T-cell (primary cell): ENCODE results near the gene NPAS3. TPM values are rescaled to one million over a fixed set of nuclear protein-coding genes. Genes with fewer than 3 reads are reported as not detected.

Experiments used
- ATAC-seq, 4 experiments: fragments of 200-7000 bp in 3 of 4; fragments of 150-1000 bp in 1 of 4; cut with Tn5 transposase; replicated peaks in 1 of 4; 1 replicate in 3 of 4; 2 replicates in 1 of 4; pipeline ENCODE4 v1.10.0; 2021; ENCODE audit warnings: moderate library complexity in 3 of 4, mild to moderate bottlenecking in 2 of 4, moderate number of reproducible peaks in 1 of 4
- CTCF ChIA-PET, 2 donors: fragments of 300-600 bp; sonication (Branson Sonifier 250); formaldehyde crosslinking; loops; one replicate each; lab custom pipeline; 2022; ENCODE audit warnings: antibody characterized with exemption in 2 of 2; lab: Charles Lee
- POLR2A ChIA-PET, 2 donors: fragments of 300-600 bp; sonication (Branson Sonifier 250); formaldehyde crosslinking; loops; one replicate each; lab custom pipeline; 2022; ENCODE audit warnings: antibody characterized with exemption in 2 of 2; lab: Charles Lee
- DNase-seq, 35 experiments: peaks; one replicate each; pipeline versions ENCODE4 v3.0.0 to v3.0.0-alpha.2; 2013 to 2023
- H3K27ac ChIP-seq: one replicate; pipeline ENCODE4 v1.5.1; 2013; ENCODE audit warnings: low read length
- H3K27me3 ChIP-seq, 2 experiments: replicated peaks in 1 of 2; 1 replicate in 1 of 2; 2 replicates in 1 of 2; pipeline versions ENCODE4 v1.6.1 to v1.7.0; 2013; ENCODE audit warnings: low read length in 1 of 2, mixed read lengths in 1 of 2; ENCODE audit not compliant: control insufficient read depth in 2 of 2, insufficient read depth in 2 of 2; ENCODE audit errors: extremely low read depth in 1 of 2
- H3K36me3 ChIP-seq, 2 donors: 1 replicate in 1 of 2; 2 replicates in 1 of 2; pipeline versions ENCODE4 v1.6.1 to v1.7.0; 2013; ENCODE audit warnings: low read length in 1 of 2; ENCODE audit not compliant: control insufficient read depth in 2 of 2, insufficient read depth in 1 of 2; ENCODE audit errors: extremely low read depth in 1 of 2
- H3K4me1 ChIP-seq, 2 experiments: 1 replicate in 1 of 2; 2 replicates in 1 of 2; pipeline versions ENCODE4 v1.6.1 to v1.7.0; 2013; ENCODE audit warnings: low read length in 2 of 2, mixed read lengths in 1 of 2; ENCODE audit not compliant: insufficient read depth in 2 of 2, control insufficient read depth in 1 of 2; ENCODE audit errors: extremely low read depth in 1 of 2
- H3K4me3 ChIP-seq, 2 donors: 1 replicate in 1 of 2; 2 replicates in 1 of 2; pipeline versions ENCODE4 v1.5.1 to v1.7.0; 2013; ENCODE audit warnings: mild to moderate bottlenecking in 2 of 2, low read length in 1 of 2, moderate library complexity in 1 of 2; ENCODE audit not compliant: control insufficient read depth in 1 of 2; ENCODE audit errors: extremely low read depth in 1 of 2
- H3K9me3 ChIP-seq: 2 replicates; pipeline ENCODE4 v1.7.0; 2013
- H3K27ac Mint-ChIP-seq, 2 donors: one replicate each; pipeline ENCODE4 v1.8.0; 2020 to 2021; ENCODE audit warnings: mild to moderate bottlenecking in 2 of 2, mixed read lengths in 2 of 2
- H3K27me3 Mint-ChIP-seq, 2 donors: one replicate each; pipeline ENCODE4 v1.8.0; 2021 to 2022; ENCODE audit warnings: mixed read lengths in 2 of 2
- H3K36me3 Mint-ChIP-seq: one replicate; pipeline ENCODE4 v1.8.0; 2021; ENCODE audit warnings: mixed read lengths
- H3K4me1 Mint-ChIP-seq, 3 donors: one replicate each; pipeline ENCODE4 v1.8.0; 2020 to 2022; ENCODE audit warnings: mixed read lengths in 3 of 3, mild to moderate bottlenecking in 1 of 3
- H3K4me3 Mint-ChIP-seq, 3 donors: one replicate each; pipeline ENCODE4 v1.8.0; 2020 to 2022; ENCODE audit warnings: mild to moderate bottlenecking in 3 of 3, mixed read lengths in 3 of 3, moderate library complexity in 3 of 3
- H3K9me3 Mint-ChIP-seq, 3 donors: one replicate each; pipeline ENCODE4 v1.8.0; 2020 to 2022; ENCODE audit warnings: mixed read lengths in 3 of 3
- WGBS: methylation state at CpG from one replicate; pipeline ENCODE4 v1.1.5; 2013; ENCODE audit warnings: missing lambda C conversion rate; ENCODE audit not compliant: insufficient coverage; 5-methylcytosine and 5-hydroxymethylcytosine counted together
- total RNA-seq, 35 experiments: library from RNA in 6 of 35; stranded (reverse) in 6 of 35; fragments of 120-200 nt in 1 of 35; gene quantifications; one replicate each; pipeline versions ENCODE4 v1.2.1 to v1.2.4 and lab custom pipeline; 2013 to 2026

NPAS3 gene
- total RNA-seq, 5 donors from 2014 or later (not counting 1 experiment from before 2014, with no cell fraction given): 0.10 TPM; not detected in 4

DNA sequence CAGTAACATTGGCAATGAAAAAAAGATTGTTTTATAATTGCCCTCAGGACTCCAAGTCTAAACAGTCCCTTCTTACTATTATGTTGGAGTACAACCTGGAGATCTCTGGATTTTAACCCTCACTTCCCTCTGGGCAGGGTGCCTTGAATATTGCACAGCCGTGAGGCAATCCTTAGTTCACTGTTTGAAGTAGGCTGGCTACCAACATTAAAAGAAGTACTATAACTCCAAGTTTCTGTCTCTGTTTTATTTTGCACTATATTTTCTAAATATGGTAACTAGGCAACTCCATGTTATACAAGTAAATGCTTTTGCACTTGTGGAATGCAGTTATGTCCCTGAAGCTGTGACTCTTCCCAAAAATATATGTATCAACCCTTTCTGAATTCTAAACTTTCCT lies 521.5 kb downstream of the NPAS3 start:
- H3K9me3 Mint-ChIP-seq: no peaks in the 10 kb centered on the region
- Histone ChIP-seq H3K27ac (no peak overlapping the region), H3K4me3 (no peak overlapping the region), H3K27me3 (no peaks in the 10 kb centered on the region), H3K36me3 (no peaks in the 10 kb centered on the region), H3K4me1 (no peaks in the 10 kb centered on the region), H3K9me3 (no peaks in the 10 kb centered on the region)
- ATAC-seq (no peak), DNase-seq (no peak)
- no peak overlapping the region for H3K27ac Mint-ChIP-seq
- WGBS: no CpG with 5 or more reads among the region's 1 CpG
- no peaks in the 10 kb centered on the region for H3K36me3 Mint-ChIP-seq
- CTCF ChIA-PET: no interaction called here
- POLR2A ChIA-PET: no interaction called here
- no peaks in the 10 kb centered on the region for H3K4me1 Mint-ChIP-seq
- H3K4me3 Mint-ChIP-seq: no peak overlapping the region
- no peaks in the 10 kb centered on the region for H3K27me3 Mint-ChIP-seq

DNA sequence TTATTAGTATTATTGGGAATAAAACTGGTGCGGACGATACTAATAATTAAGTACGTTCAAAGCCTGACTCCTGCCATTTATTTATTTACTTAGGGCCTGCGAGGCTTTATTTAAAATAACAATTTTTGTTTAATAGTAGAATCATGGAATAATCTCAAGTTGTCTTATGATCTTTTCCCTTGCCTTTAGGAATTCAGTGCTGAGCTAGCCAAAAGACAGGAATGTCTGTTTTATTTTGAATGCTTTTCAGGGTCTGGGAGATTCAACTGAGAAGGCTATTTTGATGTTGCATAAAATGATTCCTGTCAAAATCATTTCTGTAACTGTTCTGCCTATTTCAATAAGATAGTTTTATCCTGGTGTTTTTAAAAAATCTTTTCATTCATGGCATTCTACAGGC lies 522.4 kb downstream of the NPAS3 start:
- Mint-ChIP-seq H3K4me1 (no peaks in the 10 kb centered on the region), H3K4me3 (no peak overlapping the region), H3K36me3 (no peaks in the 10 kb centered on the region), H3K9me3 (no peaks in the 10 kb centered on the region), H3K27me3 (no peaks in the 10 kb centered on the region), H3K27ac (no peak overlapping the region)
- Histone ChIP-seq H3K27me3 (no peaks in the 10 kb centered on the region), H3K36me3 (no peaks in the 10 kb centered on the region), H3K9me3 (no peaks in the 10 kb centered on the region), H3K4me3 (no peak overlapping the region), H3K4me1 (no peaks in the 10 kb centered on the region), H3K27ac (no peak overlapping the region)
- CTCF ChIA-PET: no interaction called here
- ATAC-seq (no peak), DNase-seq (no peak)
- WGBS: no CpG with 5 or more reads among the region's 4 CpGs
- POLR2A ChIA-PET: no interaction called here

DNA sequence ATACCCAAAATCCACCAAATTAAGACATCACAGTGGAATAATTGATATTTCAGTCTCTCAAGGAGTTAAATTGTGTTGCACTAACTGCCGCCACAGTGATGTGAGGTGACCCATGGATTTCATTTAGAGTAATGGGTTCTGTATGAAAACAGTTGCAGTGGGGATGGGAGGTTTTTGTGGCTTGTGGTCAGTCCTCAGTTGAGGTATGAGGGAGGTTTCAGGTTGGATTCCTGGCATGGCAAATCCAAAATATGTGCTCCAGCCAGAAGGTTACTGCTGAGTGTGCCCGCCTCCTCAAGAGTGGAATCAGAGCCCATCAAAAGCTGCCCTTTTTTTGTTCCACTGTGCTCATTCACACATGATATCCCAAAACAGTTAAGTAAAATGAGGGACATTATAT lies 525.1 kb downstream of the NPAS3 start:
- Histone ChIP-seq H3K9me3 (no peaks in the 10 kb centered on the region), H3K27ac (no peak overlapping the region), H3K4me3 (no peak overlapping the region), H3K27me3 (no peaks in the 10 kb centered on the region), H3K36me3 (no peaks in the 10 kb centered on the region), H3K4me1 (no peaks in the 10 kb centered on the region)
- DNase-seq (no peak), ATAC-seq (no peak)
- POLR2A ChIA-PET: no interaction called here
- Mint-ChIP-seq H3K4me1 (no peaks in the 10 kb centered on the region), H3K27me3 (no peaks in the 10 kb centered on the region), H3K27ac (no peak overlapping the region), H3K4me3 (no peak overlapping the region), H3K9me3 (no peaks in the 10 kb centered on the region), H3K36me3 (no peaks in the 10 kb centered on the region)
- 43% methylated on average over 1 of the region's 2 CpGs for WGBS
- CTCF ChIA-PET: interaction anchor here in 1 of 2 donors (0.7 kb wide), 1 partner anchor 275 kb away, joined by 3 read pairs; no protein-coding TSS in a partner anchor

DNA sequence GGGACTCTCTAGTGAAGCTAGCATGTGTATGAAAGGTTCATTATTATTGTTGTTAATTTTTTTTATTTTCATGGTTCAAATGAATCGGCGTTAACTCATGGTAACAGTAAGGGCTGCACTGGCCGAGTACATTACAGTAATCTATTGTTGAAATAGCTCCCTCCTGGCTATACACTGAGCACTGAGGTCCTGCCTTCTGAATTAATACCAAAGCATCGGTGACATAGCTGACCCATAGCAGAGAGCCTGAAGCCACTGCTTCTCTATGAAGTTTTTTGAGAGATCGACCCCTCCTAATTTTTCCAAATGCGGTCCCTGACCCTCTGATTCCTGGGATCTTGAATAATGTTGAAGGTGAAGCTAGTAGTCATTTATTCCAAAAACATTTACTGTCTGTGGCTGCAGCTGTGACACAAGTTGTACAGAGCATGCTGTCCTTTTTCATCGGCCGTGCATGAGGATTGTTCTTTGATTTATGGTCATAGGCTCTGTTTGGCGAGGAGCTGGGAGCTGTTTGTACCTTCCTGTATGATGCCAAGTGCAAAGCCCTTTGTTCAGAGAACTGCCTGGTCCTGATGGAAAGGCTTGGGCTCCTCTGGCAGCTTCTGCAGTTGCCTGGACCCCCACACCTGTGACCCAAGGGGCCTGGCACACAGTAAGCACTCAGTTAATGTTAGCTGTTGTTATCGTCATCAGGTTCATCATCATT lies 525.7 kb downstream of the NPAS3 start:
- WGBS: 75% methylated on average over 5 of the region's 10 CpGs
- POLR2A ChIA-PET: no interaction called here
- no peaks in the 10 kb centered on the region for H3K27me3 ChIP-seq
- DNase-seq: no peak
- no peaks in the 10 kb centered on the region for H3K36me3 Mint-ChIP-seq
- CTCF ChIA-PET: no interaction called here
- no peak overlapping the region for H3K4me3 Mint-ChIP-seq
- H3K9me3 Mint-ChIP-seq: no peaks in the 10 kb centered on the region
- no peaks in the 10 kb centered on the region for H3K4me1 Mint-ChIP-seq
- H3K4me1 ChIP-seq: no peaks in the 10 kb centered on the region
- ATAC-seq: no peak
- H3K4me3 ChIP-seq: no peak overlapping the region
- no peaks in the 10 kb centered on the region for H3K36me3 ChIP-seq
- peak overlapping the region in 1 of 2 donors; percentile 11 for H3K27ac Mint-ChIP-seq
- H3K9me3 ChIP-seq: no peaks in the 10 kb centered on the region
- no peaks in the 10 kb centered on the region for H3K27me3 Mint-ChIP-seq
- H3K27ac ChIP-seq: no peak overlapping the region

DNA sequence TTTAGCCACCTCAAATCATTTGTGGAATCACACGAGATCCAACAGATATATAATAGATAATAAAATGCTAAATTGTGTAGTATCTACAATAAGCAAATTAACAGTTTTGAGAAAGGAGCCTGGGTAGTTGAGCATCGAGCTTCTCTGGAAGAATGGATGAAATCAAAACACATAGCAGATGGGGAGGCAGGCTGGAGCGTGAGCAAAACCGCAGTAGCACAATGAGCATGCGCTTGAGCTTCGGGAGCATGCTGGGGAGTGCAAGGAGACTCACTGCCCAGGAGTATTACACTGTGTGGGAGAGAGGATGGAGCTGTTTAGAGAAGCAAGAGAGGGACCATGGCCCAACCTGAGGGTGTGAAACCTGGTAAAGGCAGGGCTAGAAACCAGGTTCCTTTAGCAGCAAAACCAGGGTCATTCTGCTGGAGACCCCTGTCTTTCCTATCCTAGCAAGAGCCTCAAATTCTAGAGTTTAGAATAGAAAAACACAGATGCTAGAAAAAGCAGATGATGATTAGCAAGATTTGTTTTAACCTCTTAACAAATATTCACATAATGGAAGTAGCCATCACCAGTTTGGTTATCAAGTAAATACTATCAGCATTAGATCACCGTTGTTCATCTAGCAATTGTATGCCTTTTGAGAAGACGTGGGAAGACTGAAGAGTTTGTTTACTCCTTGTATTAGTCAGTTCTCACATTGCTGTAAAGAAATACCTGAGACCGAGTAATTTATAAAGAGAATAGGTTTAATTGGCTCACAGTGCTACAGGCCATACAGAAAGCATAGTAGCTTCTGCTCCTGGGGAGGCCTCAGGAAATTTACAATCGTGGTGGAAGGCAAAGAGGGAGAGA lies 527.4 kb downstream of the NPAS3 start:
- no peak overlapping the region for H3K4me3 Mint-ChIP-seq
- CTCF ChIA-PET: no interaction called here
- Histone ChIP-seq H3K36me3 (no peaks in the 10 kb centered on the region), H3K9me3 (no peaks in the 10 kb centered on the region), H3K27ac (no peak overlapping the region), H3K4me3 (no peak overlapping the region), H3K4me1 (no peaks in the 10 kb centered on the region), H3K27me3 (no peaks in the 10 kb centered on the region)
- H3K27me3 Mint-ChIP-seq: no peaks in the 10 kb centered on the region
- H3K27ac Mint-ChIP-seq: no peak overlapping the region
- H3K36me3 Mint-ChIP-seq: no peaks in the 10 kb centered on the region
- no peaks in the 10 kb centered on the region for H3K4me1 Mint-ChIP-seq
- POLR2A ChIA-PET: no interaction called here
- WGBS: 75% methylated on average over 5 of the region's 10 CpGs
- no peaks in the 10 kb centered on the region for H3K9me3 Mint-ChIP-seq
- no peak for ATAC-seq
- no peak for DNase-seq

DNA sequence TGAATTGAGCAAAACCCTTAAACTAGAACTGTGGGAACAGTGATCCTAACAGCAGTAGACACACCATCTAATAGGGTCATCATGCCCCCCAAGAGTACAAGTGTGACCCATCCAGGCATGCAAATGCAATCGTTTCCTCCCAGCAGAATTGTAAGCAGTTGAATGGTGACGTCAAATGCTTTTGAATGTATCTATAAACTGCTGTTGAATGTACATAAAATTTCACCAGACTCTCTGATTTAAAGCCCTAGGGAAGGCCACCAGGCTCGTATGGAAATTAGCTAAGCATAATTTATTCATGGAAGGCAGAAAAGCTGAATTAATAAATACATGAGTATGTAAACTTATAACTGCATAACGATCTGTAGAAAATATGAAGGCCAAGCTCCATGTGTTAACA lies 529.3 kb downstream of the NPAS3 start:
- H3K4me3 Mint-ChIP-seq: no peak overlapping the region

More for the DNA sequence above, 529.3 kb downstream of the NPAS3 start:
- DNase-seq (no peak), ATAC-seq (no peak)
- WGBS: no CpG with 5 or more reads among the region's 4 CpGs
- ChIA-PET POLR2A (no interaction called here), CTCF (no interaction called here)
- Mint-ChIP-seq H3K36me3 (no peaks in the 10 kb centered on the region), H3K9me3 (no peaks in the 10 kb centered on the region), H3K4me1 (no peaks in the 10 kb centered on the region), H3K27me3 (no peaks in the 10 kb centered on the region), H3K27ac (no peak overlapping the region)
- no peaks in the 10 kb centered on the region for H3K9me3 ChIP-seq
- H3K4me3 ChIP-seq: no peak overlapping the region
- no peaks in the 10 kb centered on the region for H3K36me3 ChIP-seq
- no peaks in the 10 kb centered on the region for H3K27me3 ChIP-seq
- no peaks in the 10 kb centered on the region for H3K4me1 ChIP-seq
- no peak overlapping the region for H3K27ac ChIP-seq
